CD4-positive, alpha-beta T cell (primary cell): ENCODE measurements around the gene COL4A2. TPM values are rescaled to one million over a fixed set of nuclear protein-coding genes. Genes with fewer than 3 reads are reported as not detected.

ENCODE experiments used
- ATAC-seq: fragments of 200-7000 bp; cut with Tn5 transposase; one replicate; pipeline ENCODE4 v1.10.0; 2022; ENCODE audit warnings: mild to moderate bottlenecking; ENCODE audit not compliant: poor library complexity
- CTCF ChIA-PET: fragments of 350-600 bp; sonication (Branson Sonifier 250); formaldehyde crosslinking; loops from one replicate; lab custom pipeline; 2021; ENCODE audit warnings: antibody characterized with exemption, inconsistent platforms; lab: Charles Lee
- POLR2A ChIA-PET: fragments of 350-600 bp; sonication (Branson Sonifier 250); formaldehyde crosslinking; loops from one replicate; lab custom pipeline; 2021; ENCODE audit warnings: antibody characterized with exemption, inconsistent platforms; lab: Charles Lee
- DNase-seq, 14 experiments: peaks; one replicate each; pipeline ENCODE4 v3.0.0-alpha.2; 2013 to 2020; ENCODE audit warnings: mixed read lengths in 2 of 14
- H3K27ac ChIP-seq, 2 donors: one replicate each; pipeline versions ENCODE4 v1.5.1 to v1.7.0; 2013; ENCODE audit warnings: low read length in 2 of 2, low read depth in 1 of 2, mild to moderate bottlenecking in 1 of 2
- H3K27me3 ChIP-seq, 2 experiments: 1 replicate in 1 of 2; 2 replicates in 1 of 2; pipeline versions ENCODE4 v1.6.1 to v1.7.0; 2013; ENCODE audit warnings: low read length in 2 of 2, control low read depth in 1 of 2, mild to moderate bottlenecking in 1 of 2, moderate library complexity in 1 of 2; ENCODE audit not compliant: insufficient read depth in 2 of 2, control insufficient read depth in 1 of 2
- H3K36me3 ChIP-seq: one replicate; pipeline ENCODE4 v1.6.1; 2013; ENCODE audit warnings: low read length, control low read depth; ENCODE audit not compliant: insufficient read depth
- H3K4me1 ChIP-seq: one replicate; pipeline ENCODE4 v1.6.1; 2013; ENCODE audit warnings: low read length, control low read depth; ENCODE audit not compliant: insufficient read depth
- H3K4me3 ChIP-seq: one replicate; pipeline ENCODE4 v1.5.1; 2013; ENCODE audit warnings: mild to moderate bottlenecking, low read length, moderate library complexity
- H3K9me3 ChIP-seq, 2 experiments: 1 replicate in 1 of 2; 2 replicates in 1 of 2; pipeline versions ENCODE4 v1.6.1 to v1.7.0; 2013; ENCODE audit warnings: low read length in 2 of 2, mild to moderate bottlenecking in 2 of 2, control low read depth in 1 of 2, moderate library complexity in 1 of 2; ENCODE audit not compliant: control insufficient read depth in 1 of 2, insufficient read depth in 1 of 2
- H3K27ac Mint-ChIP-seq: one replicate; pipeline ENCODE4 v1.8.0; 2020; ENCODE audit warnings: mixed read lengths
- H3K27me3 Mint-ChIP-seq: one replicate; pipeline ENCODE4 v1.8.0; 2021; ENCODE audit warnings: mixed read lengths
- H3K36me3 Mint-ChIP-seq: one replicate; pipeline ENCODE4 v1.8.0; 2021; ENCODE audit warnings: low read depth, mixed read lengths
- H3K4me1 Mint-ChIP-seq: one replicate; pipeline ENCODE4 v1.8.0; 2021; ENCODE audit warnings: low read depth, mixed read lengths
- H3K4me3 Mint-ChIP-seq: one replicate; pipeline ENCODE4 v1.8.0; 2020; ENCODE audit warnings: mild to moderate bottlenecking, mixed read lengths
- H3K9me3 Mint-ChIP-seq: one replicate; pipeline ENCODE4 v1.8.0; 2020; ENCODE audit warnings: mixed read lengths
- intact Hi-C, 2 experiments: fragments of 100-400 bp; cut with DNase I in 1 of 2; cut with micrococcal nuclease in 1 of 2; formaldehyde crosslinking; loops; one replicate each; pipeline versions ENCODE4 v1.15.1 to v1.9.0; 2023 to 2025; cut with DNase I, micrococcal nuclease
- total RNA-seq, 174 experiments: library from RNA in 2 of 174; stranded (reverse) in 2 of 174; gene quantifications; one replicate each; pipeline ENCODE4 v1.2.3 and lab custom pipeline; 2021 to 2026
- TF ChIP-seq, protein P1 (sequence below): fragments of 200-600 bp; IDR thresholded peaks from one replicate; pipeline ENCODE4 v1.8.0; 2022; ENCODE audit warnings: antibody characterized with exemption, mild to moderate bottlenecking

Gene COL4A2
- total RNA-seq, 2 experiments from 2014 or later = not detected

DNA sequence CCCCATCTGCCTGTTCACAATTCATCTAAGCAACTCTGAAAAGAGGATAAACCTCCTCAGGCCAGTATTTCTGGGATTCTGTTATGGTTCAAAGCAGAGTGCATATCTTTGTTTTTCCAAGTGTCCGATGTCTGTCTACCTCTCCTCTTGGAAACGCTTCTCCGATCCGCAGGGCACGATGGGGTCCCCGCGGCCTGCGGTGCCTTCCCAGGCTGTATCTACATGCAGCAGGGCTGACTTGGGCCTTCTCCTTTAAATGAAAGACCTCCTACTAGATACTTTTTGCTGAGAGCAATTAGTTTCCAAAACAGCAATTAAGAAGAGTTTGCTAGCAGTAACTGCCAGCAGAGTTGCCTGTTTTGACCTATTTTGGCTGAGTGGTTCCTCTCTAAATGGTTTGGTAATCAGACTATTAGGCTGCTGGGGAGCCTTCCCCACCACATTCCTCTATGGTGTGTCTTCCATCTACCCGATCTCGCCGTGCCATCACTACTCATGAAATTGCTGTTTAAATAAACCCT lies 23.5 kb downstream of the COL4A2 start:
- peaks cover 2 to 9% of the 10 kb centered on the region in 2 experiments for H3K27me3 ChIP-seq
- TF ChIP-seq, protein P1, sequence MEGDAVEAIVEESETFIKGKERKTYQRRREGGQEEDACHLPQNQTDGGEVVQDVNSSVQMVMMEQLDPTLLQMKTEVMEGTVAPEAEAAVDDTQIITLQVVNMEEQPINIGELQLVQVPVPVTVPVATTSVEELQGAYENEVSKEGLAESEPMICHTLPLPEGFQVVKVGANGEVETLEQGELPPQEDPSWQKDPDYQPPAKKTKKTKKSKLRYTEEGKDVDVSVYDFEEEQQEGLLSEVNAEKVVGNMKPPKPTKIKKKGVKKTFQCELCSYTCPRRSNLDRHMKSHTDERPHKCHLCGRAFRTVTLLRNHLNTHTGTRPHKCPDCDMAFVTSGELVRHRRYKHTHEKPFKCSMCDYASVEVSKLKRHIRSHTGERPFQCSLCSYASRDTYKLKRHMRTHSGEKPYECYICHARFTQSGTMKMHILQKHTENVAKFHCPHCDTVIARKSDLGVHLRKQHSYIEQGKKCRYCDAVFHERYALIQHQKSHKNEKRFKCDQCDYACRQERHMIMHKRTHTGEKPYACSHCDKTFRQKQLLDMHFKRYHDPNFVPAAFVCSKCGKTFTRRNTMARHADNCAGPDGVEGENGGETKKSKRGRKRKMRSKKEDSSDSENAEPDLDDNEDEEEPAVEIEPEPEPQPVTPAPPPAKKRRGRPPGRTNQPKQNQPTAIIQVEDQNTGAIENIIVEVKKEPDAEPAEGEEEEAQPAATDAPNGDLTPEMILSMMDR = no peak
- Mint-ChIP-seq H3K27ac (no peak overlapping the region), H3K27me3 (peaks cover 65% of the 10 kb centered on the region), H3K36me3 (no peaks in the 10 kb centered on the region), H3K9me3 (no peaks in the 10 kb centered on the region), H3K4me3 (no peak overlapping the region), H3K4me1 (no peaks in the 10 kb centered on the region)
- no peaks in the 10 kb centered on the region for H3K4me1 ChIP-seq
- no peak overlapping the region for H3K27ac ChIP-seq
- H3K4me3 ChIP-seq = no peak overlapping the region
- DNase-seq (no peak), ATAC-seq (no peak)
- ChIA-PET POLR2A (no interaction called here), CTCF (no interaction called here)
- peaks cover 0 to 17% of the 10 kb centered on the region in 2 experiments for H3K9me3 ChIP-seq
- intact Hi-C loops = no loop called here
- H3K36me3 ChIP-seq = no peaks in the 10 kb centered on the region

DNA sequence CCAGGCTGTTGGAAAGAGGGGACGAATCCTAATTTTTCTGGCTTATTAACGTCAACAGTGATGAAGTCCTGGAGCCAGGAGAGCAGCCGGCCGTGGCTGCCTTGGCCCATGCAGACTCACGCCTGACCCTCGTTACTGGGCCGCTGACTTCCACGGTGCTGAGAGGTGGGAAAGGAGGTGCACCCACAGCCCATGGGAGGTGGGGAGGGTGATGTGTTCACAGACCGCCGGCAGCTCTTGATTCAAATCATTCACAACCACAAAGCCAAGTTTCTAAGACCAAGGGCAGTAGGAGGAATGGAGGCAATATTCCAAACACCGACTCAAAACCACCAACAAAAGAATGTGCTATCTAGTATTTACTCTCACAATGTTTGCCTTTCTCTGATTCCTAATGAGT lies 24.3 kb downstream of the COL4A2 start:
- Mint-ChIP-seq H3K27ac (no peak overlapping the region), H3K36me3 (no peaks in the 10 kb centered on the region), H3K27me3 (peaks cover 61% of the 10 kb centered on the region), H3K4me1 (no peaks in the 10 kb centered on the region), H3K4me3 (no peak overlapping the region), H3K9me3 (no peaks in the 10 kb centered on the region)
- intact Hi-C loops = no loop called here
- H3K4me1 ChIP-seq = no peaks in the 10 kb centered on the region
- TF ChIP-seq, protein P1 = no peak
- ChIA-PET CTCF (no interaction called here), POLR2A (no interaction called here)
- H3K9me3 ChIP-seq = peaks cover 0 to 16% of the 10 kb centered on the region in 2 experiments
- H3K36me3 ChIP-seq = no peaks in the 10 kb centered on the region
- H3K27ac ChIP-seq = no peak overlapping the region
- H3K27me3 ChIP-seq = peaks cover 0 to 9% of the 10 kb centered on the region in 2 experiments
- ATAC-seq (no peak), DNase-seq (no peak)
- H3K4me3 ChIP-seq = no peak overlapping the region

DNA sequence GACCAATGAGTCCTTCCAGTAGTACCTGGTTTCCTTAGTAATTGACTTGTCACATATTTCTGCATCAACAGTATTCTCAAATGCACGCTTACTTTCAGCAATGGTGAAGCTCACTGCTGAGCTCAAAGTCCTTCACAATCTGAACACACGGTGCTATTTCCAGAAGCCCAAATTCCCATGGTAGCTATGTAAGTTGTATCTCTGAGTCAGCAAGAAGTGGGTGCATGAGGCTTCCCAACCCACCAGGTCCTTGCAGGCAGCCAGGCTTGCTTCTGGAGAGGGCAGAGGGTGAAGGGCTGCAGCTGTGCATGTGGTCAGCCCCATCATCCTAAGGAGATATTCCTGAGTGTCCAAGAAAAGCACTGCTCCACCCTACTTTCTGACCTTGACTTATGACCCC lies 25.7 kb downstream of the COL4A2 start:
- ATAC-seq (no peak), DNase-seq (no peak)
- H3K36me3 ChIP-seq = no peaks in the 10 kb centered on the region
- H3K27ac ChIP-seq = no peak overlapping the region
- no peaks in the 10 kb centered on the region for H3K36me3 Mint-ChIP-seq
- no peaks in the 10 kb centered on the region for H3K27me3 ChIP-seq
- no peaks in the 10 kb centered on the region for H3K4me1 ChIP-seq
- H3K4me3 Mint-ChIP-seq = no peak overlapping the region
- no peak overlapping the region for H3K4me3 ChIP-seq
- peaks cover 0 to 8% of the 10 kb centered on the region in 2 experiments for H3K9me3 ChIP-seq
- ChIA-PET CTCF (no interaction called here), POLR2A (no interaction called here)
- H3K27me3 Mint-ChIP-seq = peaks cover 48% of the 10 kb centered on the region
- H3K9me3 Mint-ChIP-seq = no peaks in the 10 kb centered on the region
- intact Hi-C loops = no loop called here
- H3K4me1 Mint-ChIP-seq = no peaks in the 10 kb centered on the region
- TF ChIP-seq, protein P1 = no peak
- H3K27ac Mint-ChIP-seq = no peak overlapping the region
